HFF-Myc (cell line): ENCODE data around the gene FAM53B.

Experiments
- DNase-seq: peaks from one replicate; pipeline ENCODE4 v3.0.0-alpha.2; 2011; ENCODE audit warnings: low read depth; ENCODE audit errors: extremely low read depth
- H3K4me3 ChIP-seq: replicated peaks from 2 replicates; pipeline ENCODE4 v1.5.1; 2011; ENCODE audit warnings: low read depth, mild to moderate bottlenecking, control low read depth, low read length
- TF ChIP-seq, protein P1 (sequence below): IDR thresholded peaks from 2 replicates; pipeline ENCODE4 v1.5.1; 2012; ENCODE audit warnings: mild to moderate bottlenecking, low read depth, low read length, control low read depth; ENCODE audit errors: missing control alignments

Gene FAM53B

GRCh38 chr10:124733571-124734245 is 10.5 kb downstream of the FAM53B start:
- no peak overlapping the region for H3K4me3 ChIP-seq
- DNase-seq, result no peak
- TF ChIP-seq, protein P1, sequence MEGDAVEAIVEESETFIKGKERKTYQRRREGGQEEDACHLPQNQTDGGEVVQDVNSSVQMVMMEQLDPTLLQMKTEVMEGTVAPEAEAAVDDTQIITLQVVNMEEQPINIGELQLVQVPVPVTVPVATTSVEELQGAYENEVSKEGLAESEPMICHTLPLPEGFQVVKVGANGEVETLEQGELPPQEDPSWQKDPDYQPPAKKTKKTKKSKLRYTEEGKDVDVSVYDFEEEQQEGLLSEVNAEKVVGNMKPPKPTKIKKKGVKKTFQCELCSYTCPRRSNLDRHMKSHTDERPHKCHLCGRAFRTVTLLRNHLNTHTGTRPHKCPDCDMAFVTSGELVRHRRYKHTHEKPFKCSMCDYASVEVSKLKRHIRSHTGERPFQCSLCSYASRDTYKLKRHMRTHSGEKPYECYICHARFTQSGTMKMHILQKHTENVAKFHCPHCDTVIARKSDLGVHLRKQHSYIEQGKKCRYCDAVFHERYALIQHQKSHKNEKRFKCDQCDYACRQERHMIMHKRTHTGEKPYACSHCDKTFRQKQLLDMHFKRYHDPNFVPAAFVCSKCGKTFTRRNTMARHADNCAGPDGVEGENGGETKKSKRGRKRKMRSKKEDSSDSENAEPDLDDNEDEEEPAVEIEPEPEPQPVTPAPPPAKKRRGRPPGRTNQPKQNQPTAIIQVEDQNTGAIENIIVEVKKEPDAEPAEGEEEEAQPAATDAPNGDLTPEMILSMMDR, result no peak

- no peak overlapping the region for H3K4me3 ChIP-seq
- TF ChIP-seq, protein P1, result no peak
- no peak for DNase-seq
Observed at GRCh38 chr10:124732931-124733570, 11.1 kb downstream of the FAM53B start.

GRCh38 chr10:124731551-124731950 is 12.6 kb downstream of the FAM53B start:
- no peak for DNase-seq
- TF ChIP-seq, protein P1, result no peak
- no peak overlapping the region for H3K4me3 ChIP-seq

DNA sequence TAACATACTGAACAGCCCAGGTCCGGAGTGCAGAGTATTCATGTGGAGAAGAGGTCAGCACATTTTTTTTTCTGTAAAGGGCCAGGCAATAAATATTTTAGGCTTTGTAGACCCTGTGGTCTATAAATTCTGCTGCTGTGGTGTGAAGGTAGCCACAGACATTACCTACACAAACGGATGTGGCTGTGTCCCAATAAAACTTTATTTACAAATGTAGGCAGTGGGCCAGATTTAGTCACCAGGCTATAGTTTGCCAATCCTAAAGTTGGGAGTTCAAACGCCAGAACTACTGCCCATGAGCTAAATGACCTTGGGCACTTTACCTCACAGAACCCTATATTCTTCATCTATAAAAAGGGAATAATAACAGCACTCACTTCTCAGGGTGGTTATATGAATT is 13.4 kb downstream of the FAM53B start:
- no peak overlapping the region for H3K4me3 ChIP-seq
- TF ChIP-seq, protein P1, result no peak
- no peak for DNase-seq

DNA sequence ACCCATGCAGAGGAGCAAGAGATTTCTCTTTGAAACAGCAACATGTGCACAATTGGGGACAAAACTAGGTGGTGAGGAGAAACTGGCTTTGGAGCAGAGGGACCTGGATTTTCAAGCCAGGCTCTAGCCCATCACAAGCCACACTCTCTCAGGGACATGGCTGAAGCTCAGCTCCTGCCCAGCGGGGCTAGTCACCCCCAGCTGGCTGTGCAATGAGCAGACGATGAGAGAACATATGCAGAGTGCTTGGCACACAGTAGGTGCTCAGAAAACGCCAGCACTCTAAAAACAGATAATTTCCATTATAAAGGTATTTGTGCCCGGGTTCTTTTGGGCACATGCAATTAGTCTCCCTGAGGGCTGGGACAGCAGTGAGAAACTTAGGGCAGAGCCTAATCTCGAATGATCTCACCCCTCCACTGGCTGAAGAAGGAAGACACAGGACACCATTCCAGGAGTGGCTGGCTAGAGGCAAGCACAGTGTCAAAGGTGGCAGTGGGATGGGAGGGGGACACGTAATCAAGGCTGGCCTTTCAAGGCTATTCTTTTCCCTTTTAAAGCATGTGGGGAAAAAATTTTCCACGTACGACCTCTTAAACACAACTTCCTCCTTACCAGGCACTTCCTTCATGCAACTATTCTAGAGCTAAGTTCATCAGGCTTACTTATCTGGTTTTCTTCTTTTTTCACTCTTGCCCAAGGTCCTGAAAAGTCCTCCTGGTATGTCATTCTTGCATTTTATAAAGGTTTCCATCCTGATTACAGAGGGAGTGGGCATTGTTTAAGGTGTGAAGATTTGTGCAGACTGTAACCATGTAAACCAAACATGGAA is 15.1 kb downstream of the FAM53B start:
- DNase-seq, result no peak
- TF ChIP-seq, protein P1, result no peak
- no peak overlapping the region for H3K4me3 ChIP-seq

GRCh38 chr10:124728071-124728829 is 15.9 kb downstream of the FAM53B start:
- DNase-seq, result no peak
- TF ChIP-seq, protein P1, result no peak
- H3K4me3 ChIP-seq, result no peak overlapping the region
